GM11168 (cell line): ENCODE data around the gene UTP14A.
"Not testable (repeated sequence)": the region's sequence is repeated elsewhere in the genome, so short reads cannot be mapped to it uniquely, and the experiment has no call there.

Experiments
- in situ Hi-C: fragments of 300-500 bp; cut with MboI; formaldehyde crosslinking; loops from one replicate; pipeline ENCODE4 v1.12.0; 2022; ENCODE audit warnings: low sequenced_read_pairs; ENCODE audit not compliant: unreplicated experiment

UTP14A gene, protein sequence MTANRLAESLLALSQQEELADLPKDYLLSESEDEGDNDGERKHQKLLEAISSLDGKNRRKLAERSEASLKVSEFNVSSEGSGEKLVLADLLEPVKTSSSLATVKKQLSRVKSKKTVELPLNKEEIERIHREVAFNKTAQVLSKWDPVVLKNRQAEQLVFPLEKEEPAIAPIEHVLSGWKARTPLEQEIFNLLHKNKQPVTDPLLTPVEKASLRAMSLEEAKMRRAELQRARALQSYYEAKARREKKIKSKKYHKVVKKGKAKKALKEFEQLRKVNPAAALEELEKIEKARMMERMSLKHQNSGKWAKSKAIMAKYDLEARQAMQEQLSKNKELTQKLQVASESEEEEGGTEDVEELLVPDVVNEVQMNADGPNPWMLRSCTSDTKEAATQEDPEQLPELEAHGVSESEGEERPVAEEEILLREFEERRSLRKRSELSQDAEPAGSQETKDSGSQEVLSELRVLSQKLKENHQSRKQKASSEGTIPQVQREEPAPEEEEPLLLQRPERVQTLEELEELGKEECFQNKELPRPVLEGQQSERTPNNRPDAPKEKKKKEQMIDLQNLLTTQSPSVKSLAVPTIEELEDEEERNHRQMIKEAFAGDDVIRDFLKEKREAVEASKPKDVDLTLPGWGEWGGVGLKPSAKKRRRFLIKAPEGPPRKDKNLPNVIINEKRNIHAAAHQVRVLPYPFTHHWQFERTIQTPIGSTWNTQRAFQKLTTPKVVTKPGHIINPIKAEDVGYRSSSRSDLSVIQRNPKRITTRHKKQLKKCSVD

GRCh38 chrX:129905787-129906580 lies at the start of gene UTP14A:
UTP14A (plus strand) TSS chrX:129906164; CDS start chrX:129906211, 47 bp downstream.
- in situ Hi-C loops: no loop called here

DNA sequence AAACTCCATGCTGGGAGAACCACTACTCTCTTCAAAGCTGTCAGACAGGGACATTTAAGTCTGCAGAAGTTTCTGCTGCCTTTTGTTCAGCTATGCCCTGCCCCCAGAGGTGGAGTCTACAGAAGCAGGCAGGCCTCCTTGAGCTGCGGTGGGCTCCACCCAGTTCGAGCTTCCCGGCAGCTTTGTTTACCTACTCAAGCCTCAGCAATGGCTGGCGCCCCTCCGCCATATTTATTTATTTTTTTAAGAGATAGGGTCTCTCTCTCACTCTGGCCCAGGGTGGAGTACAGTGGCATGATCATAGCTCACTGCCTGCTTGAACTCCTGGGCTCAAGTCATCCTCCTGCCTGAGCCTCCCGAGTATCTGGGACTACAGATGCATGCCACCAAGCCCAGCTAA lies 46.8 kb upstream of the UTP14A start:
- in situ Hi-C loops: not testable (repeated sequence)

- in situ Hi-C loops: not testable (repeated sequence)
Measured at GRCh38 chrX:129866321-129866720, 39.6 kb upstream of the UTP14A start.

- in situ Hi-C loops: no loop called here
Measured at GRCh38 chrX:129872524-129872923, 33.4 kb upstream of the UTP14A start.

DNA sequence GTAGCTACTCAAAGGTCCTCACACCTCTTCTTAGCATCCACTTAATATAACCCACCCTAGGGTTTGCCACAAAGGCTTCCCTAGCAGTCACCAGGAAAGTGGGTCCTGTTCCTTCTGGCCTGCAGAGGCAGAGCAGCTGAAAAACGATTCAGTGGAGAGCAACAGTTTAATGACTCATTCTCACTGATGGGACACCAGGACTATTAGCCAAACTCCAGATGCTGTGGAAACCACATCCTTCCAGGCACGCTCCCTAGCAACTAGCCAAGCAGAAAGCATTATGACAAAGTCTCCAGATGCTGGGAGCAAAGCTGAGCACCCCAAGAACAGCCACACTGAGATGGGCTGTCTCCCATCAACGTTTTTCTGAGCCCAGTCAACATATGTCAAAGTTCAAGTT lies 30.3 kb upstream of the UTP14A start:
- in situ Hi-C loops: no loop called here

DNA sequence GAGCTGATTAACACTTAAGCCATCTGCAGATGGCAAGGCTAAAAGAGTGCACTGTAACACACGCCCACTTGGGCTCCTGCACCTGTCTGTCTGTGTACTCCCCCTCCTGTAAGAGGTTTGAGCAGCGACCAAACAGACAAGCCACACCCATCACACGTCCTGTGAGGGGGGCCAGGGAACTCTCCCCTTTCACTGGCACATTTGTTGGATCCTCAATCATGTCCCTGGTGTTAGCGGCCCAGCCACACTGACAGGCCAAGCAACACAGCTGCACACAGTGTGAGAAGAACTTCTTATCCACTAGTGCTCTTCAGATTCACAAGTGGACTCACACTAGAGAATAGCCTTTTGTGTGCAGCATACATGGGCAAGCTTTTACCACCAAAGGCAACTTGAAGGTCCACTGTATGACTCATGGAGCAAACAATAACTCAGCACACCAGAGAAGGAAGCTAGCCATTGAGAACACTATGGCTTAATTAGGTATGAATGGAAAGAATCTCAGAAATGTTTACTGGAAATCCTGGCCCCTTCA lies 29.1 kb upstream of the UTP14A start:
- in situ Hi-C loops: no loop called here

DNA sequence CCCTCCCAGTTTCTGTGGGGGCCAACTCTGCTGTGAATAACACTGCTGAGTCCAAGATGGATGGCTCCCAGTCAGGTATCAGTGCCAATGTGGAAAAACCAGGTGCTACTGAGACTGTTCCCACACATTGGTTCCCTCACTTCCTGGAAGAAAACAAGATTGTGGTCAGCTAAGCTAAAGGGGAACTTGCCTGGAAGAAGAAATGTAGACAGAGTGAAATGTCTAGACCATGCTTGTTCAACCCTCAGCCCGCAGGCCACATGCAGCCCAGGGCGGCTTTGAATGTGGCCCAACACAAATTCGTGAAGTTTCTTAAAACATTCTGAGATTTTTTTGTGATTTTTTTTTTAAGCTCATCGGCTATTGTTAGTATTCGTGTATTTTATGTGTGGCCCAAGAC lies 28.6 kb upstream of the UTP14A start:
- in situ Hi-C loops: no loop called here

- in situ Hi-C loops: no loop called here
Measured at GRCh38 chrX:129900054-129900453, 5.9 kb upstream of the UTP14A start.

DNA sequence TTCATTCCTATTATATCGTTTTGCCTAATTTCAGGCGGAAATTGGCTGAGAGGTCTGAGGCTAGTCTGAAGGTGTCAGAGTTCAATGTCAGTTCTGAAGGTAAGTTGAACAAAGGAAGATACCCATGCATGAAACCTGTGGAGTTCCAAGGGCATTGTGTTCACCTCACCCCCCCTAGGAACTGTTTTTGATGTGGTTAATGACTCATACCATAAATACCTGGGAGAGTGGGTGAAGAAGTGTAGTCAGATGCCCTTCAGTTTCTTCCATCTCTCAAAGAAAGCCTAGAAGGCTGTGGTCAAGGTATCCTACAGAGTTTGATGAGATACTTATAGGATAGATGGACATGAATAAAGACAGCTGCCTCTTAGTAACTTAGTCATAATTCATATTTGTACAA lies 2.7 kb downstream of the UTP14A start:
- in situ Hi-C loops: no loop called here

- in situ Hi-C loops: loop anchor here (10.0 kb wide), 1 partner anchor 109 kb away; no protein-coding TSS in a partner anchor
Measured at GRCh38 chrX:129925305-129926092, 19.5 kb downstream of the UTP14A start.

- in situ Hi-C loops: no loop called here
Measured at GRCh38 chrX:129930941-129931410, 25.0 kb downstream of the UTP14A start.

DNA sequence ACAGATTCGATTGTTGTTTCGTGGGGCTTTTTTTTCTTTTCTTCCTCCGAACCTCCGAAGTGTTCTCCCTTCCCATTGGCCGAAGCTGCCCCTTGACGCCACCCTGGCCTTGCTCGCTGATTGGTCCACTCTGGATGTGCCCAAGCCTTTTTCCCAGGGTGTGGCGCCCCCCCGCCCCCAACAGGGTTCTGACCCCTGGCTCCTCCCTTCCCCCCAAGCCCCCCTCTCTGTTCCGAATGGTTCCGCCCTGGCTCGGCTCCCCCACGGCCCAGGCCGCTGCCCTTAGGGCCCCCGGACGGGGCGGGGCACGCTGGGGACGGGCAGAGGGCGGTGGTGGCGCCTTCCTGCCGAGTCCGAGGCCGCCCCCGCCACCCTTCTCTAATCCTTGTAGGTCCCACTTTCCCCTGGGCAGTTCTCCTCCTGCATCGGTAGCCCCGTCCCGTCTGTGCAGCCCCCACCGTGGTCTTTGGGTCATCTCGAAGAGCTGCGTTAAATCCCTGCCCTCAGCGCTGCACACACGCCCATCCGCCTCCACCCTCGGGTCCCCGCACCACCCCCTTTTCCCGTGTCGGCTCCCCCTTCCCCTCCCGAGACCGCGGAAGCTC lies 25.5 kb downstream of the UTP14A start:
- in situ Hi-C loops: no loop called here

DNA sequence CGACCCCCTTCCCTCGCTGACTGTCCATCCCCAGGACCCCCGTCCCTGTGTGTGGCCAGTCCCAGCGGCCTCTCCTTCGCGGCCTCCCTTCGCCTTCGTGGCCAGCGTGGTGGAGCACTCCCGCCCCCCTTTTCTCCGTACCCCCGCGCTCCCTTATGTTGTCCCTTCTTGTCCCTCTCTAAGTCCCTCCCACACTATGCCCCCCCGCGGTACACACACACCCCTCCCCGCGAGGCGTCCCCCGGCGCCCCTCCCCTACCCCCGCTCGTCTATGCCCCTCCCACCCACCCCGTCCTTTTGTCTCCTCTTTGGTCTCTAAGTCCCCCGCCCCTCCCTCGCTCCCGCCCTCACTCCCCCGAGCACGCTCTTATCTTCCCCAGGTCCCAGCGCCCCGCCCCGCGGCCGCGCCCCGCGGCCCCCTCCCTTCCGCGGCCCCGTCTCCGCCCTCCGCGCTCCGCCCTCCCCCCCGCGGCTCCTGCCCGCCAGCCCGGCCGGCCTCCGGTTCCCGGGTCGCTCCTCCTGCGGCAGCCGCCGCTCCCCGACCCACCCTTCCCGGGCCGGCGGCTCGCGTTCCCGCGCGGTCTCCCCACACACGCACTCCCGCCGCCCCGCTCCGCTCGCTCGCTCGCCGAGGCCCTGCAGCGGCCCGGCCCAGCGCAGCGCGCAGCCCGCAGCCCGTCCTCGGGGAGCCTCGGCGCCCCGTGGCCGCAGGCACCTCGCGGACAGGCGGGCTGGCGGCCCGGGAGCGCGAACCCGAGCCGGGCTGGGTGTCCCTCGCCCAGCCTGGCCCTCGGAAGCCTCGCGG lies 26.3 kb downstream of the UTP14A start:
- in situ Hi-C loops: no loop called here

DNA sequence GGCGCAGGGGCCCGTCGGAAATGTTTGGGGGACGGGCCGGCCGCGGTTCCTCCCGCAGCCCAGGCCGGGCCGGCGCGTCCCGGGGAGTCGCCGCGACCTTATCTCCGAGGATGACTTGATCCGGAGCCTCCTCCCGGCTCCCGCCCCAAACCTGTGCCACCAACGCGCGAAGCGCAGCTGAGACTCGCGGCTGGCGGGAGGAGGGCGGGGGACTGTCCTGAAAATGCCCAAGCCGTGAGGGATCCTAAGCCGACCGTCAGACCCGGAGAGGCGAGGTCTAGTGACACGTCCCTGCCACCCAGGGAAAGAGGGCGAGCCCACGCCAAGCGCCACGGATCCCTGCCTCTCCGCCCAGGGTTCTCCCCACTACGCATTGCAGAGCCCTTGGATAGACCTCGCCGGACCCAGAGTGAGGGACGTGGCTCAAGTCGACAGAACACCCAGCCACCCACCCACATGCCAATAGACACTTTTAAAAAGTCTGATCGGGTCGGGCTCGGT lies 26.9 kb downstream of the UTP14A start:
- in situ Hi-C loops: no loop called here

- in situ Hi-C loops: no loop called here
Measured at GRCh38 chrX:129933700-129934099, 27.7 kb downstream of the UTP14A start.

- in situ Hi-C loops: no loop called here
Measured at GRCh38 chrX:129934461-129934860, 28.5 kb downstream of the UTP14A start.

- in situ Hi-C loops: no loop called here
Measured at GRCh38 chrX:129934952-129935351, 29.0 kb downstream of the UTP14A start.

DNA sequence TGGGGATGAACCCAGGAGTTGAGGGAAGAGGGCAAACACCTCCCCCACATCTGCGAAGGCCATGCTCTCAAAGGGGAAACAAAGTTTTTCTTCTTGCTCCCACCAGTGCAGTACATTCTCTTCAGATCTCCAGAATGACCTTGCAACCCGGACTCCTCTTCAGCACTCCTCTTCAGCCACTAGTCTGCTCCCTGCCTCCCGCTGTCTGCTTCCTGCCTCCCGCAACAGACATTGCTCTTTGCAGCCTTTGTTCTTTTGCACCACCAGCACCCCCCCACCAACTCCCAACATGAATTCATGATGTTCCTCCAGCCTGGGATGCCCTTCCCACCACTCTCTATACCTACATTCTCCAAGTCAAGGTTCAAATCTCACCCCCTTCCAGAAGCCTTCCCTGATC lies 32.1 kb downstream of the UTP14A start:
- in situ Hi-C loops: no loop called here
